WTC11 (cell line): ENCODE results near the gene VCX2.

ENCODE experiments used
- ATF1 ChIP-seq: sonication (generic); formaldehyde crosslinking; IDR thresholded peaks from 2 replicates; pipeline ENCODE4 v1.8.1; 2023; ENCODE audit warnings: mild to moderate bottlenecking, moderate library complexity, missing genetic modification reagents
- ATF2 ChIP-seq: sonication (generic); formaldehyde crosslinking; IDR thresholded peaks from 2 replicates; pipeline ENCODE4 v1.8.1; 2022; ENCODE audit warnings: low read depth, missing genetic modification reagents, borderline replicate concordance
- CTCF ChIP-seq: fragments of 200-600 bp; IDR thresholded peaks from 2 replicates; pipeline ENCODE4 v1.8.0; 2022; ENCODE audit warnings: antibody characterized with exemption
- E2F4 ChIP-seq: sonication (generic); formaldehyde crosslinking; IDR thresholded peaks from 2 replicates; pipeline ENCODE4 v1.8.1; 2022; ENCODE audit warnings: low read depth, mild to moderate bottlenecking, moderate library complexity, missing genetic modification reagents, borderline replicate concordance
- MAX ChIP-seq: sonication (generic); formaldehyde crosslinking; IDR thresholded peaks from 2 replicates; pipeline ENCODE4 v1.8.0; 2022; ENCODE audit warnings: mild to moderate bottlenecking, missing genetic modification reagents
- NR1H2 ChIP-seq: sonication (generic); formaldehyde crosslinking; IDR thresholded peaks from 2 replicates; pipeline ENCODE4 v1.9.0; 2021; ENCODE audit warnings: mild to moderate bottlenecking, moderate library complexity, missing genetic modification reagents
- PRDM15 ChIP-seq: sonication (generic); formaldehyde crosslinking; IDR thresholded peaks from 2 replicates; pipeline ENCODE4 v1.8.0; 2022; ENCODE audit warnings: missing genetic modification reagents

- no peak for TF ChIP-seq ATF2 (CRISPR knock-in tag)
- TF ChIP-seq NR1H2: no peak
- TF ChIP-seq ATF1: no peak
- TF ChIP-seq CTCF: no peak
- no peak for TF ChIP-seq PRDM15 (CRISPR knock-in tag)
- no peak for TF ChIP-seq MAX (CRISPR knock-in tag)
- no peak for TF ChIP-seq E2F4 (CRISPR knock-in tag)
Observed at GRCh38 chrX:8144925-8145324, 26.1 kb downstream of the VCX2 start.
